ENCODE results near the gene TCF25.

TCF25 gene

DNA sequence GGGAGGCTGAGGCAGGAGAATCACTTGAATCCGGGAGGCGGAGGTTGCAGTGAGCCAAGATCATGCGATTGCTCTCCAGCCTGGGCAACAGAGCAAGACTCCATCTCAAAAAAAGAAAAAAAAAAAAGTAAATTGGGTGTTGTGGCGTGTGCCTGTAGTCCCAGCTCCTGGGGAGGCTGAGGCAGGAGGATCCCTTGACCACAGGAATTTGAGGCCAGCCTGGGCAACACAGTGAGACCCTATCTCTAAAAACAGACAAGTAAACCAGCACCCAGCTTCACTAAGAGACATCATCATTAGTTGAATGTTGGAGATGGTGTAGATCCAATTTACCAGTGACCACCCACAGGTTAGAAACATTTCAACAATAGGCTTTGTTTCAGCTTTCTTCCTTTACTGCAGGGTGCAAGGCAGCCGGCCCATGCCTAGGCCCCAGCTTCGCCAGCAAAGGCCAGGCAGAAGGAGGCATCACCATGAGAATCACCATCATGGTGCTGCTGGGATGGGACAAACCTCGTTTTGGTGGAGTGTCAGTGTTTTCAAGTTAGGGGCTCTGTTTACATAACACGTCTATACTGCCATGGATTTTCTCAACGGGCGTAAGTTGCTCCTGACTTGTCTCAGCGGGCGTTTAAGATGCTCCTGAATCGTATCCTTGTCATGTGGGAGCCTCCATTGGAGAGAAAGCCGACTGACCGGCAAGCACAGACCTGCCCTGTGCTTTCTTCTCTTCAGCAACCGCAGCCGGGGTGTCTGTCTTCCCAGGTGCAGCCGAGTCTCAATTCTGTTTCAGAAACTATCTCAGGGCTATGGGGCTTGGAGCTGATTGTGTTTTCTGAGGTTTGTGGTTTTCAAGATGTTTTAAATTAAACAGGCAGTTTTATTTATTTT is 7.3 kb downstream of the TCF25 start:
- DNase-seq, result no peak

GRCh38 chr16:89881368-89881730 is 8.0 kb downstream of the TCF25 start:
- no peak for DNase-seq

DNA sequence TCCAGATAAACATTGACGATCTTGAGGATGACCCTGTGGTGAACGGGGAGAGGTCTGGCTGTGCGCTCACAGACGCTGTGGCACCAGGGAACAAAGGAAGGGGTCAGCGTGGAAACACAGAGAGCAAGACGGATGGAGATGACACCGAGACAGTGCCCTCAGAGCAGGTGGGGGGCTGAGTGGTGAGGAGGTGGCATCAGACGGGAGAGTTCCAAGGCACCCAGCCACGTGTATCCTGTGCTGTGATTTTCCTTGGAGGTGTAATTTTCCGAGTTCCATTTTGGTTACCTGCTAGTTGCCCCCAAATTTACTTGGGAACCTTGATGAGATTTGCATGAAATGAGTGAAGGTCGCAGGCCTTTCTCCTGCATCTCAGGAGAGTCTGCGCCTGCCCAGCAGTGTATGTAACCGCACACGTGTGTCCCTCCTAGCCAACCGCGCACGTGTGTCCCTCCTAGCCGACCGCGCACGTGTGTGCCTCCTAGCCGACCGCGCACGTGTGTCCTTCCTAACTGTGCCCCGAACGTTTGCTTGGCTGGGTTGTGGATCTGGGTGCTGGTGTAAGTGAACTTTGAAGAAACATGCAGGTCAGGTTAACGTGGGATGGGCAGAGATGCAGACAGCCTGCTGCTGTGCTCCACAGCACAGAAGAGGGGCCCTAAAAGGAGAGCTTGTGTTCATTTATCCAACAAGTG is 10.1 kb downstream of the TCF25 start:
- no peak for DNase-seq

DNA sequence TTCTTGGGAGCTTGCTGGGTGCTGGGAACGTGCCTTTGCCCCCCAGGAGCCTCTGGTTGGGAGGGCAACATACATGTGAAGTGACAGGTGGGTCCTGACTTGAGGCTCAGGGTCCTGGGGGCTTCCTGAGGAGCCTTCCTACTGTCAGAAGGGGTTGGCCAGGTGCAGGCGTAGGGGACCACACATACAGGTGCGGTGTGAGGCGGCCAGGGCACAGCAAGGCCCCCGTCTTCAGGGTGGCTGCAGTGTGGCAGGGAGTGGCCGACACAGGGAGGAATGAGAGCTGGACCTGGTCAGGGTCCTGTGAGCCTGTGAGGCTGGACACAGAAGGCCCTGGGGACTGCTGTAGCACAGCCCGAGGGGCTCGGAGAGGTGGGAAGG is 10.6 kb downstream of the TCF25 start:
- DNase-seq, result no peak

DNA sequence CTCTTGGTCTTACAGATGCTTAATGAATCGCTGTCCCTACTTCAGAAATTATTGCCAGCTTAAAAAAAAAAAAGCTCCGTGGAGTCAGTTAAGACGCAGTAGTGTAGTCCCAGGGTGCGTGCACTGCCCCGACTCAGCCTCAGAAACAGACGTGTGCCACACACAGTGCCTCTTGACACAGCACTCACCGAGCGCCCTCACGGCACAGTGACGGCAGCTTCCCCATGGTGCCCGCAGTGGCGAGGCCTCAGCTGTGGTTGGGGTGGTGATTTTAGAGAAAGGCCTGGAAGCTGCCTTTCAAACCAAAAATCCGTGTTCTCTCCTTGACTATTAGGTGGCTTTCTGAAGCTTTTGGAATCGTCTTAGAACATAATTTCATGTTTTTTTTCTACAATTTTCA is 13.9 kb downstream of the TCF25 start:
- no peak for DNase-seq

GRCh38 chr16:89890200-89890599 is 16.8 kb downstream of the TCF25 start:
- DNase-seq, result no peak

- no peak for DNase-seq
Measured at GRCh38 chr16:89890886-89891657, 17.7 kb downstream of the TCF25 start.

DNA sequence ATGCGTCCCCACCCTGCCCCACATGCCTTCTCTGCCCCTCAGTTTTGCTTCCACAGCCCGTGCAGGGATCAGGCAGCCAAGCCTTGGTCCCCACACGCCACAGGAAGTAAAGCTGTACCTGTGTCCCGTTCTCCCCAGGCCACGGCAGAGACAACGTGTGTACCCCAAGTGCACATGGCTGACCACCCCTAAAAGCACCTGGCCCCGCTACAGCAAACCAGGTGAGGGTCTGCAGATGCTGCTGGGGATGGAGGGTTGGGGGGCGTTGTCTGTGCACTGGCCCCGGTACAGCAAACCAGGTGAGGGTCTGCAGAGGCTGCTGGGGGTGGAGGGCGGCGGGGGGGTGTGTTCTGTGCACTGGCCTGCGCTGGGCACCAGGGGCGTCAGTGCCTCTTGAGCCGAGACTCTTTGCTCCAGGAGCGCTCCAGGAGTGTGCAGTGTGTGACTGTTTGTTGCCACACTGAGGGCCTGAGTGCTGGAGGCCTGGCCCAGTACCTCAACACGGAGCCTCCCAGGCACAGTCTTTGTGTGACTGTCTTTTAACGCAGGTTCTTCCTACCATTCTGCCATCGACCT is 18.8 kb downstream of the TCF25 start:
- no peak for DNase-seq

GRCh38 chr16:89892635-89893034 is 19.2 kb downstream of the TCF25 start:
- no peak for DNase-seq

- DNase-seq, result no peak
Measured at GRCh38 chr16:89893642-89894548, 20.5 kb downstream of the TCF25 start.

DNA sequence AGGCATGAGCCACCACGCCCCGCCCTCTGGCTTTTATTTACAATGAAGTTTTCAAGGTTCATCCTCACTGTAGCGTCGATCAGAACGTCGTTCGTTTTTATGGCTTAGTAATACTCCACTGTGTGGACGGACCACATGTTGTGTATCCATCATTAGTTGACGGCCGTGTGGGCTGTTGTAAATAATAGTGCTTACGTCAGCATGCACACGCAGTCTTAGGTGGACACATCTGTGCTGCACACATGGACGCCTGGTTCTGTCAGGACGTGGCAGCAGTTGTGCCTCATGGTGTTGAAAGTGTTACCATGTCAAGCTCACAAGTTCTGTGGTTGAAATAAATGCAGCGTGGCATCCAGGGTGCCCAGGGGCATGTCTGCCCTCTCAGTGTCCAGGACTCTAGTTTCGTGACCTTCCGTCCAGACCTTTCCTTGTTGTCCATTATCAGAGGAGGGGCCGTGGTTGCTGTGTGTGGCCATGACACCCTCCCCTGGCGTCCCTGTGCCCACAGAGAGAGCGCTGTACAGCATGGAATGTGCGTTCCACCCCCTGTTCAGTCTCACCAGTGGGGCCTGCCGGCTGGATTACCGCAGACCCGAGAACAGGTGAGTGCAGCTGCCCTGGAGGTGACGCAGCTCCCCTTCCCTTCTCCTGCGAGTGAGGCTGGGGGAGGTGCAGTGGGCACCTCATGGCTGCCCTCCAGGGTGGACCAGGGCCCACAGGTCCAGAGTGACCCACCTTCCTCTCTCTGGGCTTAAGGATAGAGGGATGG is 22.3 kb downstream of the TCF25 start:
- DNase-seq, result no peak

DNA sequence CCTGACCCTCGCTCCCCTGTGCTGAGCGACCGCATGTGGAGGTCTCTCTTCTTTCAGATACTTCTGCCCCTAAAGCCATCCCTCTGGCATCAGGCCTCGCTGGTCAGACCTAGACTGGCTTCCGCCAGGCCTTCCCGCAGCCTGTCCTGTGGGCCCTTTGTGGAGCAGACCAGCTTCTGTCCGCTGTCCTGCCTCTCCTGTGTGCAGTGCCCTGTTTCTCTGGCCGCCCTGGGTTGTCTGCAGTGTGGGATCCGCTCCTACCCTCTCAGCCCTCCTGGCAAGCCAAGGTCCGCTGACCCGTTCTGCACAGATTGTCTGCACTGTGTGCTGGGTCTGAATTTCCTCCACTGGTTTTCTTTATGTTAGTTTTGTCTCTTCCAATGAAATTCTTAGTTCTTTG is 23.8 kb downstream of the TCF25 start:
- no peak for DNase-seq

- no peak for DNase-seq
Measured at GRCh38 chr16:89898201-89898967, 25.0 kb downstream of the TCF25 start.

DNA sequence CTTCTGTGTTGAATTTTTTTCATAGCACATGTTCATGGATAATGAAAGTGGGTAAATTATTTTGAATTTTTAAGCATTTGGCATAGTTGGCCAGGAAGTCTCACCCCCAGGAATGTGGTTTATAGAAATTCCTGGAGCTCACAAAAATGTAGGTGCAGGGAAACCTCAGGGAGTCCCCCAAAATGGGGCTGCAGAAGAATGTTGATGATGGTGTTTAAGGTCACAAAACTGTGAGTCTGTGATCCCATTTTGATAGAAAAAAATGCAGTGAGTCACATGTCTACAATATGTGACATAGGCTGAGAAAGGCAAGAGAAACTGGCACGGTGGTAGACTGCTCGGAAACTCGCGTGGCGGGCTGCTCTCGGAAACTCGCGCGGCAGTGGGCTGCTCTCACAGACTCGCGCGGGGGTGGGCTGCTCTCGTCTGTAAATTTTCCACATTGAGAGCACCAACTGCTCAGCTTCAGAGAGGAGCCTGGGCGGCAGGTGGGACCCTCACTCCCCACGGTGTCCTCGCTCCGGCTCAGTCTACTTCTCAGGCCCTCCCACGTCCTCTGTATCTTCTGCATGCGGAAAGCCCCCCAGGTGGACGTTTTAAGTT is 26.6 kb downstream of the TCF25 start:
- DNase-seq, result no peak

- no peak for DNase-seq
Measured at GRCh38 chr16:89900885-89901284, 27.5 kb downstream of the TCF25 start.

- no peak for DNase-seq
Measured at GRCh38 chr16:89902980-89903379, 29.6 kb downstream of the TCF25 start.

DNA sequence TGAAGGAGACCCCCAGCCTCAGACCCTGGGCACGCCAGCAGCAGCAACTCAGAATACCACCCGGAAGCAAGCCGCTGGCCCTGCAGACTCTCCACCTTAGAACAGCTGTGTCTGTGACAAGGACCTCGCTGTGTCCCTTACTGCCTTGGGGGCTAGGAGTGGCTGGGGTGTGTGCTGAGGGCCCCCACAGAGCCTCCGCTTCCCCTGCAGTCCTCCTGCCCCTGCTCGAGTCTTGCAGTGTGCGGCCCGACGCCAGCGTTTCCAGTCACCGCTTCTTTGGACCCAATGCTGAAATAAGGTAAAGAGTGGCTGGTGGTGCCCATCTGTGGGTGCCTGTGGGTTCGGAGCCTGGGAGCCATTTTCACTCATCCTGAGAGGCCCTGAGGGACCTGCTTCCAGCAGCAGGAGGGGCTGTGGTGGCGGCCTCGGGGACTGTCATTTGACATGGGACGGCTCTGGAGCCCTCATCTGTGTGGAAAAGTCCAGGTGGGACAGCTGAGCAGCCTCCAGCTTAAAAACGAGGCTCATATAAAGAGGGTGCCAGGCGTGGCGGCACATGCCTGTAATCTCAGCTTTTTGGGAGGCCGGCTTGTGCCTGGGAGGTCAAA is 30.6 kb downstream of the TCF25 start:
- no peak for DNase-seq

GRCh38 chr16:89904606-89905510 is 31.5 kb downstream of the TCF25 start:
- DNase-seq, result no peak
